GM12801 (cell line): Measurements from ENCODE around the gene ECM1.

Experiments
- TF ChIP-seq, protein P1 (sequence below): IDR thresholded peaks from one replicate; pipeline ENCODE4 v1.5.1; 2011; ENCODE audit warnings: control low read depth; ENCODE audit not compliant: insufficient read length; ENCODE audit errors: extremely low read depth

The ECM1 gene

DNA sequence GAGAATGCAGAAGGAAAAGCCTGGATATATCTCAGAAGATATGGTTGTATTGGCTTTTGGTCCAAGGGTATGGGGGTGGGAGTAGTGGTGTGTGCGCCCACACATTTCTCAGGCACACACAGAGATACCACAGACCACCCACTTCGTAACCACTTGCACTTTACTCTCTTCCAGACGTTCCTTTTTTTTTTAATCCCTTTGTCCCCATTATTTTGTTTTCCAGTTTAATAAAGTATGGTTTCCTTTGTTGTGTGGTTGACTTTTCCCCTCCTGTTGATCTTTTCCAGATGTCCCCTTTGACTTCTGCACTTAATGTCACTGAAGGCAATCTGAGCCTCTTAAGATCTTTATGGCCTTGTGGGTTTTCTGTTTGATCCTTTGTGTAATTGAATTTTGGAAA is 31.2 kb upstream of the ECM1 start:
- TF ChIP-seq, protein P1, sequence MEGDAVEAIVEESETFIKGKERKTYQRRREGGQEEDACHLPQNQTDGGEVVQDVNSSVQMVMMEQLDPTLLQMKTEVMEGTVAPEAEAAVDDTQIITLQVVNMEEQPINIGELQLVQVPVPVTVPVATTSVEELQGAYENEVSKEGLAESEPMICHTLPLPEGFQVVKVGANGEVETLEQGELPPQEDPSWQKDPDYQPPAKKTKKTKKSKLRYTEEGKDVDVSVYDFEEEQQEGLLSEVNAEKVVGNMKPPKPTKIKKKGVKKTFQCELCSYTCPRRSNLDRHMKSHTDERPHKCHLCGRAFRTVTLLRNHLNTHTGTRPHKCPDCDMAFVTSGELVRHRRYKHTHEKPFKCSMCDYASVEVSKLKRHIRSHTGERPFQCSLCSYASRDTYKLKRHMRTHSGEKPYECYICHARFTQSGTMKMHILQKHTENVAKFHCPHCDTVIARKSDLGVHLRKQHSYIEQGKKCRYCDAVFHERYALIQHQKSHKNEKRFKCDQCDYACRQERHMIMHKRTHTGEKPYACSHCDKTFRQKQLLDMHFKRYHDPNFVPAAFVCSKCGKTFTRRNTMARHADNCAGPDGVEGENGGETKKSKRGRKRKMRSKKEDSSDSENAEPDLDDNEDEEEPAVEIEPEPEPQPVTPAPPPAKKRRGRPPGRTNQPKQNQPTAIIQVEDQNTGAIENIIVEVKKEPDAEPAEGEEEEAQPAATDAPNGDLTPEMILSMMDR = no peak

DNA sequence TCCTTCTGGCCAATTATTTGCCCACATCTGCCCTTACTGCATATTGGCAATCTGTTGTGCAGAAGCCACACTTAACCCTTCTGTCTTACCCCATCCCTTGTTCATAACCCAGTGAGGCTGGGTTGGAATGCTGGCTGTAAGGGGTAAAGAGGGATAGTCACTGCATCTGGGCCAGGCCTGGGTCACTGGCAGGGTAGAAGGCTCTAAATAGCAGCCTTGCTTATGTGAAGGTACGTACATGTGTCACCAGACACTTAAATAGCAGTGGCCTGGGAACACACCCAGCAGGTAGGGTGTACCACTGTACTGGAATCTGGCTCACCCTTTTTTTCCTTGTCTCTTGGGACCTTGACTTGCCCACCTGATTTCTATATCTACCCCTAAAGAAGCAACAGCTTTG is 30.6 kb upstream of the ECM1 start:
- TF ChIP-seq, protein P1 = no peak

DNA sequence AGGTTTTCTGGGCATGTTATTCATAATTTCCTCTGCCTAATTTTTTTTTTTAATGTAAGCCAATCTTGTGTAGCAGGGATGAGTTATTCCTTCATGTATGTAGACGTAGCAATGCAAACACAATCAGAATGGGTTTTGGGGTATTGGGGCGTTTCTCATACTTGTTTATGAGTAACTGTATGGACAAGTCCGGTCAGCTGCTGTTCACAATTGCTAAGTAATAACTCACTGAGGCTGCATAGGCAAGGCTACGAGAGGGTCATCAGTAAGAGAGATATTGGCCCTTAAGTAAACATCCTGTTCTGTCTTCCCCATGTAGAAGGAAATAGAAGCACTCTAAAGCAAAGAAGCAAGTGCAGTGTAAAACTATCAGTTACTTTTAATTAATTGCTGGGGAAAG is 30.2 kb upstream of the ECM1 start:
- TF ChIP-seq, protein P1 = no peak

DNA sequence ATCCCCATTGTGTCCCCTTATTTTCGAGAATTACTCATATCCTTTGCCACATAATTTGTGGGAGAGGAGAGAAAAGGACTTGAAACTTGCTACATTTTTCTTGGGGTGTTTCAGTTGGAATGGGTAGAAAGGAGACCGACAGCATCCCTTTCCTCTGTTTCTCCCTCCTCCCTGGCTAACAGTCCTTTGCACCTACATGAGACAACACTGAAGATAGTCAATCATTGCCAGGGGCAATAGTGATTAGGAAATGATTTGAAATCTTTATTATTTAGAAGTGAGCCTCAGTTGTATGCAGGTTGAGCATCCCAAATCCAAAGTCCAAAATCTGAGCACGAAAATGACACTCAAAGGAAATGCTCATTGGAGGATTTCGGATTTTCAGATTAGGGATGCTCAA is 28.5 kb upstream of the ECM1 start:
- TF ChIP-seq, protein P1 = no peak

DNA sequence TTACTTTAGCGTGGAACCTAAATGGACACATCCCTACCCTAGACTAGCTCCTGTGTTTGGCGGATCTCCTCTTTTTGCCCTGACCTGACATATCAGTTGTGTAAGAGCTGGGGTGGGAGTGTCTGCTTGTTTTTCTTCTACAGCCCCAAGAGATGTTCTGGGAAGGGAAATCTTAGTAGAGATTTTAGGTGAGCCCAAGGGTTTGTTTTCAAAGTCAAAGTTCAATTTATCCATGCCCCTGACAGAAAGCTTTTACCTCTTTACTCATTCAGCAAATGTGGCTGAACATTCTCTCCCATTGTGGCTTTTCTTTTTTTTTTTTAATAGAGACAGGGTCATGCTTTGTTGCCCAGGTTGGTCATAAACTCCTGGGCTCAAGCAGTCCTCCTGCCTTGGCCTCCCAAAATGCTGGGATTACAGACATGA is 28.0 kb upstream of the ECM1 start:
- TF ChIP-seq, protein P1 = no peak

DNA sequence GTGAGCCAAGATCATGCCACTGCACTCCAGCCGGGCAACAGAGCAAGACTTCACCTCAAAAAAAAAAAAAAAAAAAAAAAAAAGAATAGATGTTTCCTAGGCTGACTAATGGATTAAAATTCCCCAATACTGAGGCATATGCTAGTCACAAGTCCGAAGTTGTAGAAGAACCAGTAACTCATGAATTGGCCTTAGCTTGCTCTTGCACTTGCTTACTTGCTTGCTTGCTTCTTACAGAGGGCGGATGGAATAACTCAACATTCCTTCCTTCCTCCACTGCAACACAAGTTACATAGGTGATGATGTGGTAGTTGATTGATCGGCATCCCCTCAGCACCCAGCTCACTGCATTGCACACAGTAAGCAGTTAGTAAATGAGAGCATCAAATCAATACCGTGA is 23.5 kb upstream of the ECM1 start:
- TF ChIP-seq, protein P1 = no peak

DNA sequence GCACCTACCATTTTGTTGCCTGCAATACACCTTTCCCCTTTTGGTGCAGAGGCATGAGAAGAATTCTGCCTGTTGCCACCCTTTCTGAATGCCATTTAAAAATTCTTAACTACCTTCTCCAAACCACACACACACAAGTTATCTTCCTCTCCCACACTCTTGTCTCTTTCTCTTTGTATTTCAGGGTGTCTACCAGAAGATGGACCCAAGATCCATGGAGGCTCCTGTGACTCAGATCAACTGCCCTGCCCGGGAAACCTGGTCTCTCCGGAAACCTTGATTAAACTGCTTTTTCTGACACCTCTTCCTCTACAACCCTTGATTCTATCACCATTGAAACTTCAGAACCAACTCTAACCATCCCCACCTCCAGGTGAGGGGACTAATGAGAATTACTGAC is 23.0 kb upstream of the ECM1 start:
- TF ChIP-seq, protein P1 = no peak
